Fibroblast of the aortic adventitia (primary cell): Measurements from ENCODE around the gene RFTN1. TPM values are rescaled to one million over a fixed set of nuclear protein-coding genes. Genes with fewer than 3 reads are reported as not detected.

Experiments
- DNase-seq: peaks from one replicate; pipeline ENCODE4 v3.0.0-alpha.2; 2010; ENCODE audit warnings: low read depth
- H3K4me3 ChIP-seq: 2 replicates; pipeline ENCODE4 v1.5.1; 2011; ENCODE audit warnings: low read depth, mild to moderate bottlenecking, control low read depth, low read length, moderate library complexity
- total RNA-seq: library from RNA; depleted of rRNA; stranded (reverse); fragments of >200 nt; gene quantifications from 2 replicates; pipeline ENCODE4 v1.2.3, GENCODE V29; 2012; ENCODE audit warnings: low replicate concordance
- TF ChIP-seq, protein P1 (sequence below): IDR thresholded peaks from 2 replicates; pipeline ENCODE4 v1.5.1; 2011; ENCODE audit warnings: mild to moderate bottlenecking, low read length, control low read depth, inconsistent platforms; ENCODE audit not compliant: insufficient read depth

The RFTN1 gene
- total RNA-seq, 1 donor: 54.7 TPM

DNA sequence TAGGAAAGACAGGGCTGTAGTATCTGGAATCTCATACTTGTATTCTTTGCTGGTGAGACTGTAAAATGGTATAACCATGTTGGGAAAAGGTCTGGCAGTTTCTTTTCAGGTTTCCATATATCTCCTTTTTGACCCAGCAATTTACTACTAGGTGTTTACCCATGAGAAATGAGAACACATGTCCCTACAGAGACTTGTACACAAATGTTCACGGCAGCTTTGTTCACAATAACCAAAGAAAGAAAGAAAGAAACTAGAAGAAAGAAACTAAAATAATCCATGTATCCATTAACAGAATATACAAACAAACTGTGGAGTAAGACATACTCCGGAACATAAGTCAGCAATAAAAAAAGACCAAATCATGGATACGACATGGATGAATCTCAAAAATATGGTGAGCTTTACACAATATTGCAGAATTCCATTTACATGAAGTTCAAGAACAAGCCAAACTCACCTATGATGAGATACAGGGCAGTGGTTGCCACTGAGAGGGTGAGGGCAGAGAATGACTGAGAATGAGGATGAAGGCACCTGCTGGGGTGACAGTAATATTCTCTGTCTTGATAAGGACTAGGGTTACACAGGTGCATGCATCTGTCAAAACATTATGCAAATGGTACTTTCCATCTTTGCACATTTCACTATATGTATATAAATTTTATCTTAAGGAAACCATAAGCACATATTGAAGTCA lies 2.7 kb downstream of the RFTN1 start:
- H3K4me3 ChIP-seq: no peak overlapping the region
- TF ChIP-seq, protein P1, sequence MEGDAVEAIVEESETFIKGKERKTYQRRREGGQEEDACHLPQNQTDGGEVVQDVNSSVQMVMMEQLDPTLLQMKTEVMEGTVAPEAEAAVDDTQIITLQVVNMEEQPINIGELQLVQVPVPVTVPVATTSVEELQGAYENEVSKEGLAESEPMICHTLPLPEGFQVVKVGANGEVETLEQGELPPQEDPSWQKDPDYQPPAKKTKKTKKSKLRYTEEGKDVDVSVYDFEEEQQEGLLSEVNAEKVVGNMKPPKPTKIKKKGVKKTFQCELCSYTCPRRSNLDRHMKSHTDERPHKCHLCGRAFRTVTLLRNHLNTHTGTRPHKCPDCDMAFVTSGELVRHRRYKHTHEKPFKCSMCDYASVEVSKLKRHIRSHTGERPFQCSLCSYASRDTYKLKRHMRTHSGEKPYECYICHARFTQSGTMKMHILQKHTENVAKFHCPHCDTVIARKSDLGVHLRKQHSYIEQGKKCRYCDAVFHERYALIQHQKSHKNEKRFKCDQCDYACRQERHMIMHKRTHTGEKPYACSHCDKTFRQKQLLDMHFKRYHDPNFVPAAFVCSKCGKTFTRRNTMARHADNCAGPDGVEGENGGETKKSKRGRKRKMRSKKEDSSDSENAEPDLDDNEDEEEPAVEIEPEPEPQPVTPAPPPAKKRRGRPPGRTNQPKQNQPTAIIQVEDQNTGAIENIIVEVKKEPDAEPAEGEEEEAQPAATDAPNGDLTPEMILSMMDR: no peak
- DNase-seq: no peak

DNA sequence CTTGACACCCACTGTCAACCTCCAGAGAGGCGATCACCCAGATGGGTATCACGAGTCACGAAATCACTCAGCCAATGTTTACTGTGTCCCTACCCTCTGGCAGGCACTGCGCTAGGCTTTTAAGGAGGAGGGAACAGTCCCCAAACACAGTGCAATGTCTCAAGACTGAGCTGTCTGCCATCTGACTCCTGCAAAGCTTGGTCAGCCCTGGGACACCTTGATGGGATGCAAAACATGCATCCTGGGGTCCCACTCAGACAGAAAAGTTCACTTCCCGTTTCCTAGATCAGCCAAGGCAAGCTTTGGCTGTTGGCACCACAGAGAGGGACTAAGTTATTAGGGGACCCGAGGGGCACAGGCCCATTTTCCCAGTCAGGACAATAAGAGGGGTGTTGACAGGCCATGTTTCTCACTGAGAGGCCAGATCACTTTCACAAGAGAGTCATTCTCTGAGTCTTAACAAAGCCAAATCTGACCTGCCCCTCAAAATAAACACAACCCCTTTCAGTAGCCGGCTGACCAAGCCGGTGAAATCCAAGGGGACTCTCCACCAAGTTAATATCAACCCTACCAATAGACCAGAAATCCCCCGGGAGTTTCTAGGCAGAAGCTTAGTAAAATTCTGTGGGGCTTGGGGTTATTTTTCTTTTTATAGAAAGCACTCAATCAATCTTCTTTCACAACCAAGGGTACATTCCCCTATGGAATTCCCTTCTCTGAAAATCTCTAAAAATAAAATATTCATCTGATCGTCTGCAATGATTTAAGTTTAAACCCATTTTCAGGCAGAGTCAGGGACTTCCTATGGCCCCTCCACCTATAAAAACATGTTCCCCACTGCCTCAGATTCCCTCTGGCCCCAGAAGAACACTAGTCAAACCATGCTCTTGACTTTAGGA lies 3.5 kb downstream of the RFTN1 start:
- no peak for DNase-seq
- TF ChIP-seq, protein P1: no peak
- H3K4me3 ChIP-seq: no peak overlapping the region

DNA sequence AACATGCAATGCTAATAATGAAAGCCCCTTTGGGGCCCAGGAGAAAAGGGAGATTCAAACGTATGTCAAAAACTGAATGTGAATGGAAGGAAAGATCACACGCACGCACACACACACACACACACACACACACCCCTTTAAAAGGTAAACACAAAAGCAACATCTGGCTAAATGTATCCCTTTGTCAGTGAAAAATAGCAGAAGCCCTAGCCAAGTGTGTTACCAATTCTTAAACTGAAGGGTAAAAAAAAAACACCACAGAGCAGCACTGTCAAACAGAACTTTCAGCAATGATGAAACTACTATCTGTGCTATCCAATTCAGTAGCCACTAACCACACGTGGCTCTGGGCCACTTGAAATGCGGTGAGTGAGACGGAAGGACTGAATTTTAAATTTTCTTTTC lies 4.9 kb downstream of the RFTN1 start:
- TF ChIP-seq, protein P1: no peak
- peak; percentile 65 for DNase-seq
- H3K4me3 ChIP-seq: no peak overlapping the region

DNA sequence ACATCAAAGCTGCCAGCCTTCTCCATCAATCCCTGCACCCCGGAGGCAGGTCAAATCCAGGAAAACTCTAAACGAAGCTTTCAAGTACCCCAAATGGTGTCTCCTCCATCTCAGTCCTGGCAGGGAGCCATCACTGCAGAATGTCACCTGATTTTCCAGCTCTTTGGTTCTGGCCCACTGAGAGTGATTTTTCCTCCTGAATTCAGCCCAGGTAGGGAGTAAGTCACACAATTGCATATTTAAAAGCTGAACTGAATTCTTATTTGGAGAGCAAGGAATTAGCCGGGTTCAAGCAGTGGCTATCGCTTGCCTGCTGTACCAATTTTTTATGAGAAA lies 5.3 kb downstream of the RFTN1 start:
- no peak for DNase-seq
- H3K4me3 ChIP-seq: no peak overlapping the region

DNA sequence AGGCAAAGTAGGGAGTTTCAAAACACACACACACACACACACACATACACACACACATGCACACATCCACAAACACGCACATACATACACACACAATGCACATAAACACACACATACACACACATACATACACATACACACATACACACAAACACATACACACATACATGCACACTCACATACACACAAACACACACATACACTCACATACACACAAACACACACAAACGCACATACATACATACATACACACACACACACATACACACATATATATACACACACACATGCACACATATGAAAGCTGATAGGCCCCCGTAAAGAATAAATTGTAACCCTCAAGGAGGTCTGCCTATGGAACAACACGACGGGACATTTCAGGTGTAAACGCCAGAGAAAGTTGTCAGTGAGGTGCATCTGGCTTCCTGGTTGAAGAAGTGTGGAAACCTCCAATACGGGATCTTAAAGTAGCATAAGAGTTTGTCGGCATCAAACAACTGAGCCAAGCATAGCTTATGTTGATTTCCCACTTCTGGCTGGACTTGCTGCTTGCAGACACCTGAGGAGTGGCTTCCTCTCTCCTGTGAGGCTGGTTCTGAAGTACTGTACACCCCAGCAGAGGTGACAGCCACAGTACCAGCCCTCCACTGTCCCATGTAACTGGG lies 5.8 kb downstream of the RFTN1 start:
- H3K4me3 ChIP-seq: no peak overlapping the region
- TF ChIP-seq, protein P1: no peak

More for the DNA sequence above, 5.3 kb downstream of the RFTN1 start:
- TF ChIP-seq, protein P1: no peak

DNA sequence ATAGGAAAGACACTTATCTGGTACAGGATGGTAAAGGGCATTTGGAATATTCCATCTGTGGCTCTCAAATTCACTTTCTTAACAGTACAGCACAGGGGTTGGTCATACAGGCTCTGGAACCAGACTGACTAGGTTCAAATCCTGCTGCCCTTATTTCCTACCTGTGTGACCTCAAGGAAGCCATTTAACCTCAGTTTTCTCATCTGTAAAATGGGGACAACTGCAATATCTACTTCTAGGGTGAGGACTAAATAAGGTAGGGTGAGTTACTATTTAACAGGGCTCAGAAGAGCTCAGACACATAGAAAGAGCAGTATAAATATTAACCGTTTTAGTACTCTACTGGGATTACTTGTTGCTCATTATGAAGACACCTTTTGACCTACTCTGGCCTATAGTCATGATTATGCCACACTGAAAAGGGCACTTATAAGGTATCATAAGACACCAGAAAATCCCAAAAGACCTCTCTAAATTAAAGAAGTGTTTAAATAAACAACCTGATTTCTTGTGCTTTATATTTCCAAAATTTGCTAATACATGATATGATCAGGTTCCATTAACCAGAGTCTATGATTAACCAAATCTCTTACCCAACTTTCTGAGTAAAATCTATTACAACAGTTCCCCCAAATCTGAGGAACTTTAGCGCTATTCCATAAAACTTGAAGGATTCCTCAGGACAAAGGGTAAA lies 6.5 kb downstream of the RFTN1 start:
- no peak for DNase-seq

More for the DNA sequence above, 5.8 kb downstream of the RFTN1 start:
- DNase-seq: no peak

More for the DNA sequence above, 6.5 kb downstream of the RFTN1 start:
- TF ChIP-seq, protein P1: no peak
- no peak overlapping the region for H3K4me3 ChIP-seq
